HEK293 (cell line): ENCODE results near the gene PPP1R12C.

Experiments
- CTCF ChIP-seq: fragments of 450-650 bp; formaldehyde crosslinking; IDR thresholded peaks from 2 replicates; pipeline ENCODE4 v1.5.1; 2016; ENCODE audit warnings: missing biosample characterization, missing genetic modification characterization
- KLF10 ChIP-seq: fragments of 450-650 bp; IDR thresholded peaks from 2 replicates; pipeline ENCODE4 v1.5.1; 2018; ENCODE audit warnings: missing biosample characterization, mild to moderate bottlenecking, missing genetic modification characterization
- PRDM10 ChIP-seq: fragments of 450-650 bp; formaldehyde crosslinking; IDR thresholded peaks from 2 replicates; pipeline ENCODE4 v1.5.1; 2016; ENCODE audit warnings: missing biosample characterization, missing genetic modification characterization
- ZBTB49 ChIP-seq: fragments of 450-650 bp; formaldehyde crosslinking; IDR thresholded peaks from 2 replicates; pipeline ENCODE4 v1.5.1; 2016; ENCODE audit warnings: missing biosample characterization, missing genetic modification characterization, low read depth
- ZNF544 ChIP-seq: fragments of 450-650 bp; formaldehyde crosslinking; IDR thresholded peaks from 2 replicates; pipeline ENCODE4 v1.5.0; 2017; ENCODE audit warnings: missing biosample characterization, missing genetic modification characterization
- ZNF629 ChIP-seq: fragments of 450-650 bp; formaldehyde crosslinking; IDR thresholded peaks from 2 replicates; pipeline ENCODE4 v1.5.1; 2017; ENCODE audit warnings: missing biosample characterization, missing genetic modification characterization
- ZNF707 ChIP-seq: fragments of 450-650 bp; formaldehyde crosslinking; IDR thresholded peaks from 2 replicates; pipeline ENCODE4 v1.5.1; 2016; ENCODE audit warnings: missing biosample characterization, missing genetic modification characterization

- TF ChIP-seq CTCF (tag by site-specific recombination) (no peak), PRDM10 (tag by site-specific recombination) (no peak), KLF10 (tag by site-specific recombination) (no peak), ZNF629 (tag by site-specific recombination) (no peak), ZBTB49 (no peak), ZNF707 (tag by site-specific recombination) (no peak), ZNF544 (tag by site-specific recombination) (no peak)
These were observed 31.3 kb downstream of the PPP1R12C start for GRCh38 chr19:55085923-55086715.
